VCaP (cell line): Measurements from ENCODE around the gene NLRP9.

ENCODE experiments used
- H3K27ac ChIP-seq: fragments of 450-650 bp; 2 replicates; pipeline ENCODE4 v1.5.1; 2017
- TF ChIP-seq, protein P1 (sequence below): fragments of 450-650 bp; conservative IDR thresholded peaks from 2 replicates; pipeline ENCODE4 v1.5.1; 2017; ENCODE audit warnings: mild to moderate bottlenecking, moderate library complexity

NLRP9 gene

DNA sequence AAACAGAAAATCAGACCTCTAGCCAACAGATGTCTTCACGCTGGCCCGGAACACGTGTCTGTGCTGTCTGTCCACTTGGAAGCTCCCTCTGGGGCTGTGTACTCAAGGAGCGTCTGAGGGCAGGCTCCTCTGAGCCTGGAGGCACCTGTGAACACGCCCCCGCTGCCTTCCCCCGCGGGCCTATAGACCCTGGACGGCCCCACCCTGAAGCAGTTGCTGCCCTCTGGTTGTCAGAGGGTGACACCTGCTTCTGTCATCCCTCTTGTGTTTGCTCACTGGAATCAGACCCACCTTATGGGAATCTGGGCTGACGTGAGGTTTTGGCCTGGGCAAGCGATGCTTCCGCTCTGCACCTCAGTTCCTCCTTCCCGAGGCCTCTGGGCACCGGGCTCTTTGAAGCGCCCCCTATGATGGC lies 44.0 kb downstream of the NLRP9 start:
- TF ChIP-seq, protein P1, sequence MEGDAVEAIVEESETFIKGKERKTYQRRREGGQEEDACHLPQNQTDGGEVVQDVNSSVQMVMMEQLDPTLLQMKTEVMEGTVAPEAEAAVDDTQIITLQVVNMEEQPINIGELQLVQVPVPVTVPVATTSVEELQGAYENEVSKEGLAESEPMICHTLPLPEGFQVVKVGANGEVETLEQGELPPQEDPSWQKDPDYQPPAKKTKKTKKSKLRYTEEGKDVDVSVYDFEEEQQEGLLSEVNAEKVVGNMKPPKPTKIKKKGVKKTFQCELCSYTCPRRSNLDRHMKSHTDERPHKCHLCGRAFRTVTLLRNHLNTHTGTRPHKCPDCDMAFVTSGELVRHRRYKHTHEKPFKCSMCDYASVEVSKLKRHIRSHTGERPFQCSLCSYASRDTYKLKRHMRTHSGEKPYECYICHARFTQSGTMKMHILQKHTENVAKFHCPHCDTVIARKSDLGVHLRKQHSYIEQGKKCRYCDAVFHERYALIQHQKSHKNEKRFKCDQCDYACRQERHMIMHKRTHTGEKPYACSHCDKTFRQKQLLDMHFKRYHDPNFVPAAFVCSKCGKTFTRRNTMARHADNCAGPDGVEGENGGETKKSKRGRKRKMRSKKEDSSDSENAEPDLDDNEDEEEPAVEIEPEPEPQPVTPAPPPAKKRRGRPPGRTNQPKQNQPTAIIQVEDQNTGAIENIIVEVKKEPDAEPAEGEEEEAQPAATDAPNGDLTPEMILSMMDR, result no peak
- H3K27ac ChIP-seq, result no peak overlapping the region

- TF ChIP-seq, protein P1, result no peak
Observed at GRCh38 chr19:55693336-55693974, 44.7 kb downstream of the NLRP9 start.

DNA sequence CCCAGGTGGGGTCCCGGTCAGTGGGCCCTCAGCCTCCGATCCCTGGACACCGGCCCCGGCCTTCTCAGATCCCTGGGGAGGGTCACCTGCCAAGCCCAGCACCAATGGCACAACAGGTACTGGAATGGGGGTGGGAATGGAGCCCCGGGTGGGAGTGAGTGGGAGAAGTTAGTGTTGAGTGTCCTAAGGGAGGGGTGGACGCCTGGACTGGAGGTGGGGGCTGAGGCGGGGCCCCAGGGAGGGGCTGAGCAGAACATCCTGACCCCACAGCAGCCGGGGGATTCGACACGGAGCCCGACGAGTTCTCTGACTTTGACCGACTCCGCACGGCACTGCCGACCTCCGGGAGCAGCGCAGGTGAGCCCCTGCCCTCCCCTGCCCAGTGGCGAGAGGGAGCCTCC lies 45.5 kb downstream of the NLRP9 start:
- H3K27ac ChIP-seq, result no peak overlapping the region
- TF ChIP-seq, protein P1, result no peak

More at GRCh38 chr19:55693336-55693974, 44.7 kb downstream of the NLRP9 start:
- H3K27ac ChIP-seq, result no peak overlapping the region

DNA sequence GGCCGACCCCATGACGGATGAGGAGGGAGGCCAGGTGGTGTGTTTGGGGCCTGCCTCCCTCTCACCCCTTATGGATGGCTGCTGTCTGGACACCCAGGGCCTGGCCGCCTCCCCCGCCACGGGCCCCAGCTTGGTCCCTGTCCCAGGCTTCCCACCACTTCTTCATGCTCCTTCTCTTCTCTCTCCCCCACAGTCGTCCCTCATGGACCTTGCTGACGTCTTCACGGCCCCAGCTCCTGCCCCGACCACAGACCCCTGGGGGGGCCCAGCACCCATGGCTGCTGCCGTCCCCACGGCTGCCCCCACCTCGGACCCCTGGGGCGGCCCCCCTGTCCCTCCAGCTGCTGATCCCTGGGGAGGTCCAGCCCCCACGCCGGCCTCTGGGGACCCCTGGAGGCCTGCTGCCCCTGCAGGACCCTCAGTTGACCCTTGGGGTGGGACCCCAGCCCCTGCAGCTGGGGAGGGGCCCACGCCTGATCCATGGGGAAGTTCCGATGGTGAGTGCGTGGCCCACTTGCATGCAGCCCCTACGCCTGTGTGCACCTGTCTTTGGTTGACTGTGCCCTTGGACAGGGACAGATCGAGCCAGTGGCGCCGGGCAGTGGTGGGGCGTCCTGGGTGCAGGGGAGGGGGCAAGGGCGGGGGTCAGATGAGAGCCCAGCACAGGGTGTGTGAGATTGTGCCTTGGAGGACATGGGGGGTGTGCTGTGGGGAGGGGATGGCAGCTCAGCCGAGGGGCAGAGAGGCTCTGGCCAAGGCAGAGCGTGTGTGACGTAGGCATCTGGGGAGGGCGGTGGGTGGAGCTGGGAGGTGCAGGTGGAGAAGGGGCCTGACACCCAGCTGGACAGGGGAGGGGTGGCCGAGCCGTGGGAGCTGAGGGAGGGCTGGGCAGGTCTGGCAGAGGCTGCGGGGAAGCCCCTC lies 46.4 kb downstream of the NLRP9 start:
- no peak overlapping the region for H3K27ac ChIP-seq
- TF ChIP-seq, protein P1, result no peak

- TF ChIP-seq, protein P1, result no peak
- H3K27ac ChIP-seq, result no peak overlapping the region
Observed at GRCh38 chr19:55690769-55691545, 47.2 kb downstream of the NLRP9 start.

DNA sequence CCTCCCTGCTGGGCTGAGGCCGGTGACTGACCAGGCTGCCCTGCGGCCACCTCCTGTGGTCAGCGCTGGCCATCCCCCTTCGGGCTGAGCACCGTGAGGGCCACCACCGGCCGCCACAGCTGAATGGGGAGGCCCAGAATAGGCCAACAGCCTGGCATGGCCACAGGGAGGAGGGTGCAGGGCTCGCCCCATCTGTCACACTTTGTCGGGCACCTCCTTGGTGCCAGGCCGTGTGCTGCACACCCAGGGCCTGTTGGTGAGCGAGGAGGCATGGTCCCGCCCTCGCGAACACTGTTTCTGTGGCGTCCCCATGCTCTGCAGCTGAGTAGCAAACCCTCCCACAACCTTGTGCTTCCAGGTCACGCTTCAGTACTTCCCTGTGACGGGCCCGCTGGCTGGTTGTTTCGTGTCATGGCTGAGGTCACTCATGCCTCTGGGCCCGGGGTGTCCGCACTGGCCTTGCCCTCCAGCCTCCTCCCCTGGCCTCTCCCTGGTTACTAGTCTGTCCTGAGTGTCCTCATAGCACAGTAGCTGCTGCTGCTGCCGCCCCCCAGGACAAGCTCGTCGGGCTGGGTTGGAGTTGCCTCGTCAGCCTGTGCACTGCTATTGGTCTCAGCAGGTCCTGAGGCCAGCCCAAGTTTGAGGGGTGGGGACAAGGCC lies 48.0 kb downstream of the NLRP9 start:
- H3K27ac ChIP-seq, result no peak overlapping the region
- TF ChIP-seq, protein P1, result no peak
